Measurements from ENCODE around the gene TRO.

DNA sequence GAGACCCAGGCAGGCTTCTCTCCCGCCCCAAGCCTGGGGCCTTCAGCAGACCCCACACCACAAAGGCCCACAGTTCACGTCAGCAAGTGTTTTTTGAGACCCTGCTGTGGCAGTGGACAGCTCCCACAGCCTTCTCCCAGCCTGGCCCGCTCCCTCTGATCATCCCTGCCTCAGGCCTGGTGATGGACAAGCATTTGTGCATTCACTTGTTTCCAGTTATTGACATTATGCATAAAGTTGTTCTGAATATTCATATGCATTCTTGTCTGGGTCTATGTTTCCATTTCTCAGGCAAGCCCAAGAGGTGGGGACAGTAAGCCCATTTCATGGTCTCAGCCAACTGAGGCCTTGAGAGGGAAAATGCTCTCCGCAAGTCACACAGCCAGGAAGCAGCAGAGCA, 14.7 kb downstream of the TRO start:
- TF ChIP-seq, protein P1, sequence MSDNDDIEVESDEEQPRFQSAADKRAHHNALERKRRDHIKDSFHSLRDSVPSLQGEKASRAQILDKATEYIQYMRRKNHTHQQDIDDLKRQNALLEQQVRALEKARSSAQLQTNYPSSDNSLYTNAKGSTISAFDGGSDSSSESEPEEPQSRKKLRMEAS (CRISPR knock-in tag; IDR thresholded peaks at IDR 0.05), result no peak
- no peak for TF ChIP-seq CREB1 (CRISPR knock-in tag; IDR thresholded peaks at IDR 0.05)

Data from WTC11 (cell line).